ENCODE data around the gene CDON. TPM values are rescaled to one million over a fixed set of nuclear protein-coding genes. Genes with fewer than 3 reads are reported as not detected.

Gene CDON
- total and polyA plus RNA-seq, 2 of the 13 experiments (the other 11 are each of a cell fraction or from before 2014, with no cell fraction given), result 9.6 to 12.8 TPM

DNA sequence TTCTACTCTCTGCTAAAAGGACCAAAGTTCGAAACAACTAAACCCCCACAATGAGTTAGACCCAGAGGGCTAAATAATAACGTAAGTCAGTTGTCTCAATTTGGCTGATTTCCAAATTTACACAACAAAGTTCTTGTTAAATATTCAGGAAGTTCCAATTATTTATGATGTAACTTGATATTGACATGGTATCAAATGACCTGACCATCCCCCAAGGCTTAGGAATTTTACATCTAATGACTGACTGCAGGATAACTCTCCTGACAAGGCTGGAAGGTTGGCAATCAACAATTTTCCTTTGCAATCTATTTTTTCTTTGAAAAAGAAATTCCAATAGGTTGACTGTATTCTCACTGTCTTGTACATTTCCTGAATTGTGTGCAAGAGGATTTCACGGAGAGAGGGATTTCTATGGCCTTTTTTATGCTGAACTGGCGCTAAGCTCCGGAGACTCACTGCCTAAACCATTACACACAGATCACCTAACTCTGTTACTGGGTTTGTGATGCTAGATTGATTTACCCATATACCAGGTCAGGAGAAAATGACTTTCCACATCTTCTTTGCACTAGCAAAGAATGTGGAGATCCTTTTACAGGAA lies 9.6 kb upstream of the CDON start:
- no TSS peak for BruUV-seq (replicated peaks)
- peaks cover 30% of the 10 kb centered on the region for H3K4me1 ChIP-seq (ENCODE audit: insufficient read depth, low read length)
- no peak overlapping the region for H2AFZ ChIP-seq (ENCODE audit: low read length)
- peak; percentile 70 for DNase-seq (ENCODE audit: low spot score)
- H3K4me3 ChIP-seq (replicated peaks in 1 of 3; ENCODE audit: insufficient read depth in 1 of 3, low read depth in 2 of 3, low read length in 3 of 3), result no peak overlapping the region
- H3K36me3 ChIP-seq (replicated peaks in 1 of 2; ENCODE audit: control insufficient read depth in 1 of 2, insufficient read depth in 2 of 2, low read length in 2 of 2), result no peaks in the 10 kb centered on the region
- H3K27me3 ChIP-seq (ENCODE audit: control insufficient read depth in 1 of 2, insufficient read depth in 2 of 2, low read length in 2 of 2), result 0 out of 5 replicates have a peak, but pooled peaks cover 0 to 3% of the 10 kb centered on the region in 2 experiments
- no peak overlapping the region for H3K9ac ChIP-seq (ENCODE audit: insufficient read depth, low read depth, low read length)
- ChIA-PET POLR2A (no interaction called here), CTCF (ENCODE audit: low intra/inter-chr PET ratio, low total read pairs) (no interaction called here)
- no peaks in the 10 kb centered on the region for H3K79me2 ChIP-seq (ENCODE audit: insufficient read depth, low read length)
- H3K27ac ChIP-seq (ENCODE audit: extremely low read length, insufficient read depth, low read length), result no peak overlapping the region
- in situ Hi-C loops (cut with HindIII; ENCODE audit: extremely low pct_ligation_motif_present, low pct_unique_long_range_greater_than_20kb), result no loop called here
- no peaks in the 10 kb centered on the region for H3K9me3 ChIP-seq (ENCODE audit: low read length)
- FAIRE-seq, result no peak
- 38% methylated on average over 5 of the region's 5 CpGs for WGBS (ENCODE audit: low lambda C conversion rate)
- ATAC-seq, result peak; percentile 39; the same call in 2 of the 3 replicates
- H3K4me2 ChIP-seq (ENCODE audit: low read depth, low read length), result peak overlapping the region; percentile 31; the same call in 1 of the 2 replicates
- no peaks in the 10 kb centered on the region for H4K20me1 ChIP-seq (ENCODE audit: insufficient read depth, low read length)
- intact Hi-C loops (cut with micrococcal nuclease; ENCODE audit: unreplicated experiment), result no loop called here
- TF ChIP-seq, protein P1, sequence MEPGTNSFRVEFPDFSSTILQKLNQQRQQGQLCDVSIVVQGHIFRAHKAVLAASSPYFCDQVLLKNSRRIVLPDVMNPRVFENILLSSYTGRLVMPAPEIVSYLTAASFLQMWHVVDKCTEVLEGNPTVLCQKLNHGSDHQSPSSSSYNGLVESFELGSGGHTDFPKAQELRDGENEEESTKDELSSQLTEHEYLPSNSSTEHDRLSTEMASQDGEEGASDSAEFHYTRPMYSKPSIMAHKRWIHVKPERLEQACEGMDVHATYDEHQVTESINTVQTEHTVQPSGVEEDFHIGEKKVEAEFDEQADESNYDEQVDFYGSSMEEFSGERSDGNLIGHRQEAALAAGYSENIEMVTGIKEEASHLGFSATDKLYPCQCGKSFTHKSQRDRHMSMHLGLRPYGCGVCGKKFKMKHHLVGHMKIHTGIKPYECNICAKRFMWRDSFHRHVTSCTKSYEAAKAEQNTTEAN (CRISPR knock-in tag; conservative IDR thresholded peaks at IDR 0.05), result peak; percentile 58
- TF ChIP-seq, protein P2, sequence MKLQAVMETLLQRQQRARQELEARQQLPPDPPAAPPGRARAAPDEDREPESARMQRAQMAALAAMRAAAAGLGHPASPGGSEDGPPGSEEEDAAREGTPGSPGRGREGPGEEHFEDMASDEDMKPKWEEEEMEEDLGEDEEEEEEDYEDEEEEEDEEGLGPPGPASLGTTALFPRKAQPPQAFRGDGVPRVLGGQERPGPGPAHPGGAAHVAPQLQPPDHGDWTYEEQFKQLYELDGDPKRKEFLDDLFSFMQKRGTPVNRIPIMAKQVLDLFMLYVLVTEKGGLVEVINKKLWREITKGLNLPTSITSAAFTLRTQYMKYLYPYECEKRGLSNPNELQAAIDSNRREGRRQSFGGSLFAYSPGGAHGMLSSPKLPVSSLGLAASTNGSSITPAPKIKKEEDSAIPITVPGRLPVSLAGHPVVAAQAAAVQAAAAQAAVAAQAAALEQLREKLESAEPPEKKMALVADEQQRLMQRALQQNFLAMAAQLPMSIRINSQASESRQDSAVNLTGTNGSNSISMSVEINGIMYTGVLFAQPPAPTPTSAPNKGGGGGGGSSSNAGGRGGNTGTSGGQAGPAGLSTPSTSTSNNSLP (IDR thresholded peaks at IDR 0.05; ENCODE audit: low read depth, low read length), result no peak
- TF ChIP-seq NCOR1 (IDR thresholded peaks at IDR 0.05; ENCODE audit: borderline replicate concordance, low read length) (0 out of 2 replicates have a peak, but pooled peaks have one; percentile 23), ISX (CRISPR knock-in tag; conservative IDR thresholded peaks at IDR 0.05) (no peak), NR2F1 (CRISPR knock-in tag; IDR thresholded peaks at IDR 0.05) (no peak), SIX4 (CRISPR knock-in tag; IDR thresholded peaks at IDR 0.05) (peak; percentile 67; the same call in 1 of the 2 replicates), CHD4 (IDR thresholded peaks at IDR 0.05; ENCODE audit: borderline replicate concordance, low read length) (0 out of 2 replicates have a peak, but pooled peaks have one; percentile 39), SIX1 (CRISPR knock-in tag; IDR thresholded peaks at IDR 0.05; ENCODE audit: borderline replicate concordance) (peak; percentile 90), HNF4A (CRISPR knock-in tag; IDR thresholded peaks at IDR 0.05) (peak; percentile 39; the same call in 1 of the 2 replicates)
- TF ChIP-seq, protein P3, sequence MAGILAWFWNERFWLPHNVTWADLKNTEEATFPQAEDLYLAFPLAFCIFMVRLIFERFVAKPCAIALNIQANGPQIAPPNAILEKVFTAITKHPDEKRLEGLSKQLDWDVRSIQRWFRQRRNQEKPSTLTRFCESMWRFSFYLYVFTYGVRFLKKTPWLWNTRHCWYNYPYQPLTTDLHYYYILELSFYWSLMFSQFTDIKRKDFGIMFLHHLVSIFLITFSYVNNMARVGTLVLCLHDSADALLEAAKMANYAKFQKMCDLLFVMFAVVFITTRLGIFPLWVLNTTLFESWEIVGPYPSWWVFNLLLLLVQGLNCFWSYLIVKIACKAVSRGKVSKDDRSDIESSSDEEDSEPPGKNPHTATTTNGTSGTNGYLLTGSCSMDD (CRISPR knock-in tag; IDR thresholded peaks at IDR 0.05), result no peak
- TF ChIP-seq, protein P4, sequence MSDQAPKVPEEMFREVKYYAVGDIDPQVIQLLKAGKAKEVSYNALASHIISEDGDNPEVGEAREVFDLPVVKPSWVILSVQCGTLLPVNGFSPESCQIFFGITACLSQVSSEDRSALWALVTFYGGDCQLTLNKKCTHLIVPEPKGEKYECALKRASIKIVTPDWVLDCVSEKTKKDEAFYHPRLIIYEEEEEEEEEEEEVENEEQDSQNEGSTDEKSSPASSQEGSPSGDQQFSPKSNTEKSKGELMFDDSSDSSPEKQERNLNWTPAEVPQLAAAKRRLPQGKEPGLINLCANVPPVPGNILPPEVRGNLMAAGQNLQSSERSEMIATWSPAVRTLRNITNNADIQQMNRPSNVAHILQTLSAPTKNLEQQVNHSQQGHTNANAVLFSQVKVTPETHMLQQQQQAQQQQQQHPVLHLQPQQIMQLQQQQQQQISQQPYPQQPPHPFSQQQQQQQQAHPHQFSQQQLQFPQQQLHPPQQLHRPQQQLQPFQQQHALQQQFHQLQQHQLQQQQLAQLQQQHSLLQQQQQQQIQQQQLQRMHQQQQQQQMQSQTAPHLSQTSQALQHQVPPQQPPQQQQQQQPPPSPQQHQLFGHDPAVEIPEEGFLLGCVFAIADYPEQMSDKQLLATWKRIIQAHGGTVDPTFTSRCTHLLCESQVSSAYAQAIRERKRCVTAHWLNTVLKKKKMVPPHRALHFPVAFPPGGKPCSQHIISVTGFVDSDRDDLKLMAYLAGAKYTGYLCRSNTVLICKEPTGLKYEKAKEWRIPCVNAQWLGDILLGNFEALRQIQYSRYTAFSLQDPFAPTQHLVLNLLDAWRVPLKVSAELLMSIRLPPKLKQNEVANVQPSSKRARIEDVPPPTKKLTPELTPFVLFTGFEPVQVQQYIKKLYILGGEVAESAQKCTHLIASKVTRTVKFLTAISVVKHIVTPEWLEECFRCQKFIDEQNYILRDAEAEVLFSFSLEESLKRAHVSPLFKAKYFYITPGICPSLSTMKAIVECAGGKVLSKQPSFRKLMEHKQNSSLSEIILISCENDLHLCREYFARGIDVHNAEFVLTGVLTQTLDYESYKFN (CRISPR knock-in tag; conservative IDR thresholded peaks at IDR 0.05), result peak; percentile 26; the same call in 1 of the 2 replicates
- TF ChIP-seq, protein P5, sequence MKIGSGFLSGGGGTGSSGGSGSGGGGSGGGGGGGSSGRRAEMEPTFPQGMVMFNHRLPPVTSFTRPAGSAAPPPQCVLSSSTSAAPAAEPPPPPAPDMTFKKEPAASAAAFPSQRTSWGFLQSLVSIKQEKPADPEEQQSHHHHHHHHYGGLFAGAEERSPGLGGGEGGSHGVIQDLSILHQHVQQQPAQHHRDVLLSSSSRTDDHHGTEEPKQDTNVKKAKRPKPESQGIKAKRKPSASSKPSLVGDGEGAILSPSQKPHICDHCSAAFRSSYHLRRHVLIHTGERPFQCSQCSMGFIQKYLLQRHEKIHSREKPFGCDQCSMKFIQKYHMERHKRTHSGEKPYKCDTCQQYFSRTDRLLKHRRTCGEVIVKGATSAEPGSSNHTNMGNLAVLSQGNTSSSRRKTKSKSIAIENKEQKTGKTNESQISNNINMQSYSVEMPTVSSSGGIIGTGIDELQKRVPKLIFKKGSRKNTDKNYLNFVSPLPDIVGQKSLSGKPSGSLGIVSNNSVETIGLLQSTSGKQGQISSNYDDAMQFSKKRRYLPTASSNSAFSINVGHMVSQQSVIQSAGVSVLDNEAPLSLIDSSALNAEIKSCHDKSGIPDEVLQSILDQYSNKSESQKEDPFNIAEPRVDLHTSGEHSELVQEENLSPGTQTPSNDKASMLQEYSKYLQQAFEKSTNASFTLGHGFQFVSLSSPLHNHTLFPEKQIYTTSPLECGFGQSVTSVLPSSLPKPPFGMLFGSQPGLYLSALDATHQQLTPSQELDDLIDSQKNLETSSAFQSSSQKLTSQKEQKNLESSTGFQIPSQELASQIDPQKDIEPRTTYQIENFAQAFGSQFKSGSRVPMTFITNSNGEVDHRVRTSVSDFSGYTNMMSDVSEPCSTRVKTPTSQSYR (CRISPR knock-in tag; IDR thresholded peaks at IDR 0.05; ENCODE audit: borderline replicate concordance), result peak; percentile 59; the same call in 1 of the 2 replicates

All from HepG2 (cell line).